ENCODE measurements around the gene SEC23A.

GRCh38 chr14:39029789-39030188, 73.2 kb downstream of the SEC23A start:
- TF ChIP-seq CTCF (IDR thresholded peaks at IDR 0.05) (no peak), POLR2A (IDR thresholded peaks at IDR 0.05) (no peak), POLR2AphosphoS5 (IDR thresholded peaks at IDR 0.05) (no peak)

Measured in breast epithelium (tissue), 3 donors.